GM18909 (cell line): ENCODE data around the gene CTCF.

ENCODE experiments used
- ATAC-seq: cut with Tn5 transposase; IDR thresholded peaks from one replicate; pipeline ENCODE4 v1.9.1; 2021; ENCODE audit warnings: mild to moderate bottlenecking; ENCODE audit not compliant: unreplicated experiment, poor library complexity

CTCF gene

DNA sequence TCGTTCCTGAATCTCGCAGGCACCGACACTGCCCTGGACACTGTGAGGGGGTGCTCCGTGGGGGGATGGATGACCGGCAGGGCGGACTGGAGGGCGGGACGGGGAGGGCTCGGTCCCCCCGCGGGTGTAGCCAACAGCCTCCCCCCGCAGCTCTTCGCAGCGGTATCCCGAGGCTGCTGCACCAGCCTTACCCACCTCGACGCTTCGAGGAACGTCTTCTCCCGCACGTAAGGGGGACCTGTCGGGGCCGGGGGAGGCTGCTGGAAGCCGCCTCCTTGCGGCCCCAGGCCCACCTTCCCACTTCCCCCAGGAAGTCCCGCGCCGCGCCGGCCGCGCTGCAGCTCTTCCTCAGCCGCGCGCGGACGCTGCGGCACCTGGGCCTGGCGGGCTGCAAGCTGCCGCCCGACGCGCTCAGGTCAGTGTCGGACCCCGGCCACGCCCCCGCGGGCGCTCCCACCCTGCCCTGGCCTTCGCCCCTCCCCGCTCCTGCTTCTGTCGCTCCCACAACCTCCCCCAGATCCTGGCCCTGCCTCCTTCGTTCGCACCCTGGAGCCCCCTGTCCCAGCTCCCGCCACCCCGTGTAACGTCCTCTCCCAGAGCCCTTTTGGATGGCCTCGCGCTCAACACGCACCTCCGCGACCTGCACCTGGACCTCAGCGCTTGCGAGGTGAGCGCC lies 85.9 kb downstream of the CTCF start:
- no peak for ATAC-seq

DNA sequence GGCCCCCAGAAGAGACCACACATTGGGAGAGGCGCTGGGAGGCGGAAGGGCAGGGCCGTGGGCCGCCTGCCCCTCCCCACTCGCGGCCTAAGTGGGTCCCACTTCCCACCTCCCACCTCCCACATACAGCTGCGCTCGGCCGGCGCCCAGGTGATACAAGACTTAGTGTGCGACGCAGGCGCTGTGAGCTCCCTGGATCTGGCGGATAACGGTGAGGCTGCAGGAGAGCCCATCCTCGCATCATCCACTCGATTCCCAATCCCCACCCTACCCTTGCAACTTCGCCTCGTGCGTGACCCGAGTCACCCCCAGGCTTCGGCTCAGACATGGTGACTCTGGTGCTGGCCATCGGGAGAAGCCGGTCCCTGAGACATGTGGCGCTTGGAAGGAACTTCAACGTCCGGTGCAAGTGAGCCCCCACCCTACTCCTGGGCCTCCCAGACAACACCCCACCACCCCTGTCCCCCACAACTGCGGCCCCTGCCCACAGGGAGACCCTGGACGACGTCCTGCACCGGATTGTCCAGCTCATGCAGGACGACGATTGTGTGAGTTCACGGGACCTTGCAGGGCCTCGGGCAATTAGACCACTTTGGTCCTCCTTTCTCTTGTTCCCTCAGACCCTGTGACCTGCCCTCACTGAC lies 86.6 kb downstream of the CTCF start:
- ATAC-seq, result no peak

DNA sequence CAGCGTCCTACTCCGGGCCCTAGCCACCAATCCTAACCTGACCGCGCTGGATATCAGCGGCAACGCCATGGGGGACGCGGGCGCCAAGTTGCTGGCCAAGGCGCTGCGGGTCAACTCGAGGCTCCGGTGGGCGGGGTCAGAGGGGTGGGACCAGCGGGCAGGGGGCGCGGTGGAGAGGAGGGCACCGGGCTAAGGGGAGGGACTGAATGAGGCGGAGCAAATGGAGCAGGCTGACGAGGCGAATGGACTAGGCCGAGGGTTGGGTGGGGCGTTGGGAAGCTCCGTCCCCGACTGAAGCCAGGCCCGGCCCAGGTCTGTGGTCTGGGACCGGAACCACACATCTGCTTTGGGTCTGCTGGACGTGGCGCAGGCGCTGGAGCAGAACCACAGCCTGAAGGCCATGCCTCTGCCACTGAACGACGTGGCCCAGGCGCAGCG lies 87.2 kb downstream of the CTCF start:
- no peak for ATAC-seq

DNA sequence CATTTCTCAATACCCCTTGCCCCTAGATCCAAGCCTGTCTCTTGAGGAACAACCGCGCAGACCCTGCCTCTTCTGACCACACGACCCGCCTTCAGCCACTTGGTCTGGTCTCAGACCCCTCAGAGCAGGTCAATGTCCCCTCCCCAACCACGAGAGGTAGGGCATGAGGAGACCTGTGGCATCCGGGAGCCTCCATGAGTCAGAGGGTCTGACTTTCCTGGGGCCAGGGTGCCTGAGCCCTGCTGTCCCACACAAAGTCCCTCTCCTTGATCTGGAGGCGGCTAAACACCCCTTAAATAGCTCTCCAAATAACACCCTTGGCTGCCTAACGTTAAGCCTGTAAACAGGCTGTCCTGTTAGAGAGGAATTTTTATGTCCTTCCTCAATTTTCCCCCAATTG lies 87.7 kb downstream of the CTCF start:
- no peak for ATAC-seq

DNA sequence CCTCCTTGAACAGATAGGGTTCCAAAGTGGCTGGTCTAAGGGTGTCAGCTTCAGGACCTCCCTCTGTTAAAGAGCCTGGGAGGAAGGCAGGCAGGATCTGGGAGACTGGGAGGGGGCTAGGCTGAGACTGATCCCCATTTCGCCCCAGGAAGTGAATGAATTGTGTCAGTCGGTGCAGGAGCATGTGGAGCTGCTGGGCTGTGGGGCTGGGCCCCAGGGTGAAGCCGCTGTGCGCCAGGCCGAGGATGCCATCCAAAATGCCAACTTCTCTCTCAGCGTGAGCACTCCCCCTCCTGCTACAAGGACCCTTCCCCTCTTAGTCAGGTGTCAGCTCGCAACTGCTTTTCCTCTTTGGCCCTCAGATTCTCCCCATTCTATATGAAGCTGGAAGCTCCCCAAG lies 88.7 kb downstream of the CTCF start:
- ATAC-seq, result no peak

DNA sequence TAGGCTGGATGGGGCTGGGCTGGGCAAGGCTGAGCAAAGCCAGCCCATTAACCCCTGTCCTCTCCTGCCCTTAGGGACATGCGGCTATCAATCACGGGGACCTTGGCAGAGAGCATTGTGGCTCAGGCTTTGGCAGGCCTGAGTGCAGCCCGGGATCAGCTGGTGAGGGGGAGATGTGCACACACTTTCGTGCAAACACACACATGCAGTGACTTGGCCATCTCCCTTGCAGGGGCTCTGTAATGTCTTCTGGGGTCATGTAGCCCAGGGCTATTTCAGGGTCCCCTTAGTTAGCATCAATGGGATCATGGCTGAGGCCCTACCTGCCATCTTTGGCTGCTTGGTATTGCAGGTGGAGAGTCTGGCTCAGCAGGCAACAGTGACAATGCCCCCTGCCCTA lies 89.5 kb downstream of the CTCF start:
- no peak for ATAC-seq

DNA sequence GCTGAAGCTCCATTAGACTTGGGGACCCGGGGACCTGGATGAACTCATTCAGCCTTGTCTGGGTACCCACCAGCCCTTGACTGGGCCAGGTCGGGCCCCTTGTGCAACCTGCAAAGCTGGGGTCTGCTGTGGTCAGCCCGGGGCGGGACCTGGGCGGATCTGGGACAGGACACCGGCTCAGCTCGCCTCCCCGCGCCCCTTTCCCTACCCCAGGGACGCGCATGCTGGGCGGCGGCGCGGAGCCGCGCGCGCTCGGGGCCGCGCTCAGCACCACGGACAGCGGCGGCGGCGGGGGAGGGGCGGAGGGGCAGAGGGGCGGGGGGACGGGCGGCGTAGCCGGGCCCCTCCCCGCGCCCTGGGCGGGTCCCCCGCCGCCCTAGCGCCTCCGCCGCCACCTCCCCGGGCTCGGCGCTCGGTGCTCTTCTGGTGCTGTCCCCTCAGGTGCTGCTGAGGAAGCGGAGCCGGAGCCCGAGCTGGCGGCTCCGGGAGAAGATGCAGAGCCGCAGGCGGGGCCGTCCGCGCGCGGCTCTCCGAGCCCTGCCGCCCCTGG lies 90.3 kb downstream of the CTCF start:
- ATAC-seq, result no peak

DNA sequence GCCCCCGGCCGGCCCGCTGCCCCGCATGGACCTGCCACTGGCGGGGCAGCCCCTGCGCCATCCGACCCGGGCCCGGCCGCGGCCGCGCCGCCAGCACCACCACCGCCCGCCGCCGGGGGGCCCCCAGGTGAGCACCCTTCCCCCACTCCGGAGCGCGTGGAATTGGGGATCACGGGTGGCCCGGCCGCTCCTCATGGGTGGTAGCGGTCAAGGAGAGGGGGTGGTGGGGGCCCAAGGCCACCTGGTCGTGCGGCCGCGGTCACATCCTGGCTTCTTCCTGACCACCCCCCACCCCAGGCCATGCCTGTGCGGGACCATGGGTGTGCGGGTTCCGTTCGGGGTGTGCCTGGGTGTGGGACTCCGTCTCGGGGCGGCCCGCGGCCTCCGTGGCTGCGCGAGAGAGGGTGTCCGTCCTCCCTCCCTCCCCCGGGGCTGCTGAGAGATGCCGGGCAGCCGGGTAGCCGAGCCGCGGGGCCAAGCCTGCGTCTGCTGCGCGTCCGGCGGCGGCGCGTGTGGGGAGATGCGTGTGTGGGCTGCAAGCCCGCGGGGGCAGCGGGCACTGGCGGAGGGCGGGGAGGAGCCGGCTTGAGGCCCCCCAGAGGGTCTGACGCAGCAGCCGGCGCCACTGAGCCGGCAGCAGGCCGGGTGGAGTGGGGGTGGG lies 90.9 kb downstream of the CTCF start:
- no peak for ATAC-seq

DNA sequence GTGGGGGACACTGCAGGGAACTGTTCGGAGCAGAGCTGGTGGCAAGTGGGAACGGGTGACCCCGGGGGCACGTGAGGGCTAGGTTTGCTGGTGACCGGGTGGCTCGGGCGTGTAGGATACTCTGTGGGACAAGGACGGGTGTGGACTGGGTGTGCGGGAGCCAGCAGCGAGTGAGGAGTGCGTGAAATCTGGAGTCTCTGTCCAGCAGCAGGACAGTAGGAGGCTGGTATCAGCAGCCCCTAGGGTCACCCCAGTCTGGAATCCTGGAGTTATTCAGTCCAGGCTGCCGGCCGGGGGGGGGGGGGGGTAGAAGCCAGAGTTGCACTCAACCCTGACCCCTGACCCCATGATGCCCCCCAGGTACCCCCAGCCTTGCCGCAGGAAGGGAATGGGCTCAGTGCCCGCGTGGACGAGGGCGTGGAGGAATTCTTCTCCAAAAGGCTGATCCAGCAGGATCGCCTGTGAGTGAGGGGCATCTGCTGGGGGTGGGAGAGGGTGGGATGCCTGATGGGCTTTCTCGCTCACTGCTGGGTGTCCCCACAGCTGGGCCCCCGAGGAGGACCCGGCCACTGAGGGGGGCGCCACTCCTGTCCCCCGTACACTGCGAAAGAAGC lies 91.6 kb downstream of the CTCF start:
- ATAC-seq, result no peak

DNA sequence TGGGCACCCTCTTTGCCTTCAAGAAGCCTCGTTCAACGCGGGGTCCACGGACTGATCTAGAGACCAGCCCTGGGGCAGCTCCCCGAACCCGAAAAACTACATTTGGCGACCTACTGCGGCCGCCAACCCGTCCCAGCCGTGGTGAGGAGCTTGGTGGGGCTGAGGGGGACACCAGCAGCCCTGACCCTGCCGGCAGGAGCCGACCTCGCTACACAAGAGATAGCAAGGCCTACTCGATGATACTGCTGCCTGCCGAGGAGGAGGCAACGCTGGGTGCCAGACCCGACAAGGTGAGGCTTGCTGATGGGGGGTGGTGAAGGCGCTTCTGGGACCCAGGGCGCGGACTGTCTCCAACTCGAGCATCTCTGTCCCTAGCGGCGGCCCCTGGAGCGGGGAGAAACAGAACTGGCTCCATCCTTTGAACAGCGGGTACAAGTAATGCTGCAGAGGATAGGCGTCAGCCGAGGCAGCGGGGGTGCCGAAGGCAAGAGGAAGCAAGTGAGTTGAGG lies 92.1 kb downstream of the CTCF start:
- ATAC-seq, result no peak

DNA sequence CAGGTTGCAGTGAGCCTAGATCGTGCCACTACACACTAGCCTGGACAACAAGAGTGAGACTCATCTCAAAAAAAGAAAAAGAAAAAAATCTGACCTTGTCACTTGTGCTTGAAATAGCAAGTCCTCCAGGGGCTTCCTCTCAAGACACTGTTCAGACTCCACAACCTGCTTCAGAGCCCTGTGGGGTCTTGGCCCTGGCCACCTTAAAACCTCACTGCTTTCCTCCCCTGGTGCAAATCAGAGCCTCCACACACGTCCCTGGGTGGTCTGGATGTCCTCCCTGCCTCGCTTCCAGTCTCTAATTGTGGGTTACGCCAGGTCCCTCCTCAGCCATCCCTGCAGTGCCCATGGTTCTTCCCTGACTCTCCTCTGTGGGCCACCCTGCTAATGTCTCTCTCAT lies 93.0 kb downstream of the CTCF start:
- ATAC-seq, result no peak

DNA sequence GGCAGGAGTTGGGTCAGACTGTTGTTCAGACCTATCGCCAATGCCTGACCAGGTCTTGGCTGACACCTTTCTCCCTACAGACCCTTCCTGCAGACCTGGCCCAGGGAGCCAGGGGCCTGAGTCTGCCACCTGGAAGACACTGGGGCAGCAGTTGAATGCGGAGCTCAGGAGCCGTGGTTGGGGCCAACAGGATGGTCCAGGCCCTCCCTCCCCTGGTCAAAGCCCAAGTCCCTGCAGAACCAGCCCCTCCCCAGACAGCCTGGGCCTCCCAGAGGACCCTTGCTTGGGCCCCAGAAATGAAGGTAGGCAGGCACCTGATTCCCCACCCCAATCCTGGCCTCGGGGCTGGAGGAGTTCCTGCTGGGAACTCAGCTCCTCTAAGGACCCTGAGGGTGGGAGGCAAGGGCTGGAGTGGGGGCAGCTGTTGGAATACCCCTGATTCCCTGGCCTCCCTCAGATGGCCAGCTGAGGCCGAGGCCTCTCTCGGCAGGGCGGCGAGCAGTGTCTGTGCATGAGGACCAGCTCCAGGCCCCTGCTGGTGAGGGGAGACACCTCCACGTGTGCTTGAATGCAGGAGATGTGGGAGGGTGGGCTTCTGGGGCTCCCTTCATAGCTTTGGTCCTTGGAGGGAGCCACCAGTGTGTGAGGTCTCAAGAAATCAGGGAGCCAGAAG lies 94.2 kb downstream of the CTCF start:
- no peak for ATAC-seq

DNA sequence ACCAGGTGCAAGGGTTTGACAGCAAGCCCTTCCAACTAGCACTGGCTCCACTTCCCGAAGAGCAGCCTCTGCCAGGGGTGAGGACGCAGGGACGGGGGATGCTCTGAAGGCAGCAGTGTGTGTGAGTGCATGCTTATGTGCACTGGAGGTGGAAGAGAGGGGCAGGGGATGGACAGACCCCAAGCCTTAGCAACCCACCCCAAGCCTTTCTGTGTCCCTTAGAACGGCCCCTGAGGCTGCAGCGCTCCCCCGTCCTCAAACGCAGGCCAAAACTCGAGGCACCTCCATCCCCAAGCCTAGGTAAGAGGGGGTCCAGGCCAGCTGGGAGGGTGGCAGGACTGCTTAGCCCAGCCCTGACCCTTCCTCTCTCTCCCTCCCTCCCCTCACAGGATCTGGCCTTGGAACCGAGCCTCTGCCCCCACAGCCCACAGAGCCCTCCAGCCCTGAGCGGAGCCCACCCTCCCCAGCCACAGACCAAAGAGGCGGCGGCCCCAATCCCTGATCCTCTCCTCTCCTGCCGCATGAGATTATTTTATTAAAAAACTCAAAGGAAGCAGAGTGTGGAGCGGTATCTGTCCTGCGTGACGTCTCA lies 94.8 kb downstream of the CTCF start:
- ATAC-seq, result no peak

DNA sequence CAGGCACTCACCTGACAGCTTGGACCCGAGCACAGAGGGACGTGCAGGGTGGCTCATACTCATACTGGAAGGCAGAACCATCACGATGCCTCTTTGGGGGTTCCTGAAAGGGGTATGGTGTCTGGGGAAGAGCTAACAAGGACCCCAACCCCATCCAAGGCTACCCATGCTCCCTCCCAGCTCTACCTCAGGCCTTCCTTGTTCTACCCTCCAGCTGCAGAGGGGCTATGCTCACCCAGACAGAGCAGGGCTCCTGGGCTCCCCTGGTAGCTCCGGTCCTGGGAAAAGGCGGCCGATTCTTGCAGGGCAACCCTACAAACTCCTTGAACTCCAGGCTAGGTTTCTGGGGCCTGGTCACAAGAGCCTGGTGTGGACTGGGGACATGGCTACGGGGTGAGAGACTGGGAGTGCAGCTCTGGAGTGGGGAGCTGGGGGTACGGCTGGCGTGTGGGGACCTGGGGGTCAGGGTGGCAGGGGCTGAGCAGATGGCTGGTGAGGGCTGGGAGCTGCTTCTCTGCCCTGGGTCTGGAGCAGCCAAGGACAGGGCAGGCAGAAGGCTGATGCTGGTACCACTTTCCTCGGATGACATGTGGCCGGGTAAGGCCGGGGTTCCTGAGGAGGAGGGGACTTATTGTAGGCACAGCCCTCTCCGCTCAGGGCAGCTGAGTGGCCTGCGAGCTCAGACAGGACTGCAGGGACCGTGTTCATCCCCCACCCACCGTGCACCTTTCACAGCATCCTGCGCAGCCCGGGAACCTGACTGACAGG lies 95.6 kb downstream of the CTCF start:
- no peak for ATAC-seq

DNA sequence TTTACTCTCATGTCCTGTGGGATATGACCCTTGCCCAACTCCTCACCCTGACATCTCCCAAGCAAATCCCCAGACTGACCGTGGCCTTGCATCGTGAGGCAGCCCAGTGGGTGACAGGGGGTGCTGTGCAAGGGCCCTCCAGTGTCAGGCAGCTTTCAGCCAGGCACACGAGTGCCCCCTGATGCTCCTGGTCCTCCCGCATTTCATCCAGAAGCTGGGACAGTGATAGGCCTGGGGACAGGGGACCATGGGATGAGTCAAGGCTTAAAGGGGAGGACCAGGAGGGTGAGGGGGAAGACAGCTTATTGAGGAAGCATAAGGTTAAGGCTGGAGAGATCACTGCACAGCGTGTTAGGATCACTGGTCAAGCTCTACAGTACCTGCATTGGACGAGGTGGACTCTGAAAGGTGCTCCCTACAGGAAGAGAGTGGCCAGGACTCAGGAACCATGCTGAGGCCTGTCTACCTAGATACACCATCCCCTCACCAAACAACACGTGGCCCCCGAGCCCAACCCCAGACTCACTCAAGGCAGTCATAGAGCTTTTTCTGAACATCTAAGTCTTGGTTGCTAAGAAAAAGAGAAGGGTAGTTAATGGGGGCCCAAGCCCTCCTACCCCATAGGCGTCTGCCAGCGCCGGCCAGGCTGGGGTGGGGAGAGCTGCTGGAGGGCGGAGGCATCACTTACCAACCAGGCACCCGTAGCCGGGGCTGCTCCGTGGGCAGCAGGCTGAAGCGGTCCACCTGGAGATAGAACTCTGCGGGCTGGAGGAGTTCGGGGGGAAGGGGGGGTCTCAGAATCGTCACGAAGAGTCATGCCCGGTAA lies 96.7 kb downstream of the CTCF start:
- no peak for ATAC-seq

DNA sequence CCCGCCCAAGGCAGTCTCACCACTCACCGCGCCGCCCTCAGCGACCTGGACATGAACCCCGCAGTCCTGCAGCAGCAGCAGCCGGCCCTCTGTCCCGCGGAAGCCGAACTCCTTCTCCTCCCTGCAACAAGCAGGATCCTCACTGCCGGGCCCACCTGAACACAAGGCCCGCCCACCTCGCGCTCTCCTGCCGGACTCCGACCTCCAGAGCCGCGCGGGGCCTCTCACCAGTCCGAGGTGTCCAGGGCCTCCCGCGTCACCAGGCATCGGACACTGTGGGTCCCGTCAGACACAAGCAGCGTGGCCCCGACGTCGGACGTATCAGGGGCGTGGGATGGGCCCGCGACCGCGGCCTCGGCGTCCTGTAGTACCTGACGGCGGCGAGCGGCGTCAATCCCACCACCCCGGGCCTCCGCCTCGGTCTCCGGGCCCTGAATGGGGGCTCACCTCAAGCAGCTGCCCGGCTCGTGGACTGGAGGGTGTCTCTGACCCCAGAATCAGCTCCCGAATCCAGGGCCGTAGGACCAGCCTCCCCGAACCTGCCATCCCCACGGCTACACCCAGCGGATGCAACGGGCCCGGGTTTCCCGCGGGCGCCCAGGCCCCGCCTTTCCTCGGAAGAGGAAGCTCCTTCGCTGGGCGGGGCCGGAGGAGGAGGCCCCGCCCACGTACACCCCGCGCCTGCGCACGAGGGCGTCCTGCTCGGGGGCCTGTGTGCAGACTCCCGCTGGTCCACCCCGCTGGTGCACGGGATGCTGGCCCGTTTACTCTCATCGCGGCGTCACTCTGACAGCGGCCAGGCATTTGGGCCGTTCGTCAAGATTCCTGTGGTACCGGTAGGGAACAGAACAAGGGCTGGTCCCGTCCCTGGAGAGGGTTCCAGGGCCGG lies 97.6 kb downstream of the CTCF start, which contains the start of gene ACD:
Gene ACD, minus strand, starts transcription at position 586 of the 889 bp plus-strand sequence. Its CDS starts 40 bp downstream, at position 546.
- peak; percentile 53 for ATAC-seq

DNA sequence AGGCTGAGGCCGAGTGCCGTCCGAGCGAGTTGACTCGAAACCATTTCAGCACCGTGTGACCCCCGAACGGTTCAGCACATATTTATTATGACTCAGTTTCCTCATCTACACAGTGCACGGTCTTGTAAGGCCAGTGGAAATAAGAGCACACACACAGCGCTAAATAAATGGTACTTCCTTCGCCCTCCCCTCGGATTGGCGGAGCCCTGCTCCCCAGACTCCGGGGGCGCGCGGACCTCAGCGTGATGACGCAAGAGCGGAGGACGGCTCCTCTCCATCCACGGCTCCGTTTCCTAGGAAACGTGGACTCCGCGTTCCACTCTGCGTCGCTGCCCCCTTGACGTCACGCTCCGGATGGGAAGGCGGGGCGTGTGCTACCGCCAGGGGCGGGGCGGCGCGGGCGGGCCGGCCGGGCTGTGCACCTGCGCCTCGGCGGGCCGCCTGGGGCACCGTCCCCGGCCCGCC lies 98.3 kb downstream of the CTCF start, which contains the start of gene PARD6A:
Gene PARD6A, plus strand, starts transcription at position 397 of the 465 bp plus-strand sequence. CDS start 79 bp downstream, outside the sequence.
- peak; percentile 81 for ATAC-seq
